Esophagus muscularis mucosa (tissue), 3 donors: Measurements from ENCODE around the gene CDH1.

Experiments used
- POLR2A ChIP-seq: fragments of 450-650 bp; IDR thresholded peaks from one replicate; pipeline ENCODE4 v1.6.1; 2017; ENCODE audit warnings: antibody characterized with exemption, moderate library complexity, mild to moderate bottlenecking, low read depth
- POLR2AphosphoS5 ChIP-seq, 2 donors: sonication (generic); formaldehyde crosslinking; IDR thresholded peaks; one replicate each; pipeline ENCODE4 v1.6.1; 2017; ENCODE audit warnings: antibody characterized with exemption in 2 of 2
- TF ChIP-seq, protein P1 (sequence below), 3 experiments: fragments of 200-600 bp in 2 of 3; fragments of 450-650 bp in 1 of 3; sonication (generic) in 2 of 3; IDR thresholded peaks; one replicate each; pipeline ENCODE4 v1.5.1; 2017 to 2019; ENCODE audit warnings: antibody characterized with exemption in 3 of 3, mild to moderate bottlenecking in 2 of 3, moderate library complexity in 1 of 3

GRCh38 chr16:68704232-68704867, 32.7 kb upstream of the CDH1 start:
- TF ChIP-seq, protein P1, sequence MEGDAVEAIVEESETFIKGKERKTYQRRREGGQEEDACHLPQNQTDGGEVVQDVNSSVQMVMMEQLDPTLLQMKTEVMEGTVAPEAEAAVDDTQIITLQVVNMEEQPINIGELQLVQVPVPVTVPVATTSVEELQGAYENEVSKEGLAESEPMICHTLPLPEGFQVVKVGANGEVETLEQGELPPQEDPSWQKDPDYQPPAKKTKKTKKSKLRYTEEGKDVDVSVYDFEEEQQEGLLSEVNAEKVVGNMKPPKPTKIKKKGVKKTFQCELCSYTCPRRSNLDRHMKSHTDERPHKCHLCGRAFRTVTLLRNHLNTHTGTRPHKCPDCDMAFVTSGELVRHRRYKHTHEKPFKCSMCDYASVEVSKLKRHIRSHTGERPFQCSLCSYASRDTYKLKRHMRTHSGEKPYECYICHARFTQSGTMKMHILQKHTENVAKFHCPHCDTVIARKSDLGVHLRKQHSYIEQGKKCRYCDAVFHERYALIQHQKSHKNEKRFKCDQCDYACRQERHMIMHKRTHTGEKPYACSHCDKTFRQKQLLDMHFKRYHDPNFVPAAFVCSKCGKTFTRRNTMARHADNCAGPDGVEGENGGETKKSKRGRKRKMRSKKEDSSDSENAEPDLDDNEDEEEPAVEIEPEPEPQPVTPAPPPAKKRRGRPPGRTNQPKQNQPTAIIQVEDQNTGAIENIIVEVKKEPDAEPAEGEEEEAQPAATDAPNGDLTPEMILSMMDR (IDR thresholded peaks at IDR 0.05) = peak; percentile 40 to 66 (median 47)
- TF ChIP-seq POLR2A (no peak), POLR2AphosphoS5 (IDR thresholded peaks at IDR 0.05) (no peak)
